BE2C (cell line): ENCODE results near the gene PITPNC1.

ENCODE experiments used
- DNase-seq: peaks from one replicate; pipeline ENCODE4 v3.0.0-alpha.2; 2020
- H3K27me3 ChIP-seq: fragments of 250-450 bp; sonication (Bioruptor Pico); 2 replicates; pipeline ENCODE4 v1.5.1; 2020; ENCODE audit warnings: mild to moderate bottlenecking
- H3K36me3 ChIP-seq: fragments of 250-450 bp; sonication (Bioruptor Pico); 2 replicates; pipeline ENCODE4 v1.5.1; 2020; ENCODE audit warnings: mild to moderate bottlenecking
- H3K4me1 ChIP-seq: fragments of 250-450 bp; sonication (Bioruptor Pico); 2 replicates; pipeline ENCODE4 v1.5.1; 2020
- H3K4me3 ChIP-seq: 2 replicates; pipeline ENCODE4 v1.5.1; 2011; ENCODE audit warnings: low read depth, low read length
- H3K9me3 ChIP-seq: fragments of 250-450 bp; sonication (Bioruptor Pico); 2 replicates; pipeline ENCODE4 v1.5.1; 2020
- CTCF ChIP-seq: IDR thresholded peaks from 2 replicates; pipeline ENCODE4 v1.5.1; 2012; ENCODE audit warnings: mild to moderate bottlenecking, low read depth, low read length

The PITPNC1 gene

DNA sequence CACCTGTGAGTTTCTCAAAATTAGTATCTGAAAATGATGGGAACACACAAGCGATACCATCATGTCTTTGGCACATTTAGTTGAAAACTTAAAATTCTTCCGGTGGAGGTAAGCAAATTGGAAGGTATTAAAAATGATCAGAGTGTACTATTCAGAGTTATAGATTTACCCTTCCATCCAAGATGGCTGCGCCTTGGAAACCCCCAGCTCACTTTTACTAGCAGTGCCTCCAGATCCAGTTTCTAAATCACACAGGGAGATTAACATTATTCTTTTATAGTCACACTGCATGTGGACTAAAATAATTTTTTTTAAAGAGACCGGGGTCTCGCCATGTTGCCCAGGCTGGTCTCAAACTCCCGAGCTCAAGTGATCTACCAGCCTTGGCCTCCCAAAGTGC, 15.0 kb downstream of the PITPNC1 start:
- H3K4me1 ChIP-seq, result no peaks in the 10 kb centered on the region
- H3K27me3 ChIP-seq, result no peaks in the 10 kb centered on the region
- H3K36me3 ChIP-seq, result no peaks in the 10 kb centered on the region
- DNase-seq, result no peak
- no peak overlapping the region for H3K4me3 ChIP-seq
- no peak for TF ChIP-seq CTCF
- no peaks in the 10 kb centered on the region for H3K9me3 ChIP-seq

DNA sequence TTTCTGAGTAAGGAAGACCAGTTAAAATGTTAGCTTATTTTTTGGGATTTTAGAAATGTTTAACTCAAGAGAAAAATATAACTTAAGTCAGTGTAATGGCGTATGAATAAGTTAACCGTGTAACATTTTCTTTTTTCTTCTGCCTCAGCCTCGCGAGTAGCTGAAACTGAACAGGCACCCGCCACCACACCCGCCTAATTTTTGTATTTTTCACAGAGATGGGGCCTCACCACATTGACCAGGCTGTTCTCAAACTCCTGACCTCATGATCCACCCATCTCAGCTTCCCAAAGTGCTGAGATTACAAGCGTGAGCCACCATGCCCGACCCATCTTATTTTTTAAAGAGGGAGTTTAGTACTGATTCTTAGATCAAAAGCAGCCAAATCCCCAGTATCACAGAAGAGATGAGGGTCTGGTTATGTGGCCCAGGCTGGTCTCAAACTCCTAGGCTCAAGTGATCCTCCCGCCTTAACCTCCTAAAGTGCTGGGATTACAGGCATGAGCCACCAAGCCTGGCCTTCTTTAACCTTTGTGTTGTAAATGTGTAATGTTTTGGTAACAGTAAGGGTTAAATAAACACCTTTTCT, 16.8 kb downstream of the PITPNC1 start:
- Histone ChIP-seq H3K36me3 (no peaks in the 10 kb centered on the region), H3K4me3 (no peak overlapping the region), H3K27me3 (no peaks in the 10 kb centered on the region), H3K4me1 (no peaks in the 10 kb centered on the region), H3K9me3 (no peaks in the 10 kb centered on the region)
- no peak for TF ChIP-seq CTCF
- DNase-seq, result no peak

GRCh38 chr17:67399676-67400075, 22.6 kb downstream of the PITPNC1 start:
- Histone ChIP-seq H3K27me3 (no peaks in the 10 kb centered on the region), H3K9me3 (no peaks in the 10 kb centered on the region), H3K4me3 (no peak overlapping the region), H3K36me3 (no peaks in the 10 kb centered on the region), H3K4me1 (no peaks in the 10 kb centered on the region)
- no peak for TF ChIP-seq CTCF
- no peak for DNase-seq

- Histone ChIP-seq H3K27me3 (no peaks in the 10 kb centered on the region), H3K4me1 (no peaks in the 10 kb centered on the region), H3K9me3 (no peaks in the 10 kb centered on the region), H3K36me3 (no peaks in the 10 kb centered on the region), H3K4me3 (no peak overlapping the region)
- DNase-seq, result no peak
- TF ChIP-seq CTCF, result no peak
These were observed 23.1 kb downstream of the PITPNC1 start for GRCh38 chr17:67400193-67400592.

DNA sequence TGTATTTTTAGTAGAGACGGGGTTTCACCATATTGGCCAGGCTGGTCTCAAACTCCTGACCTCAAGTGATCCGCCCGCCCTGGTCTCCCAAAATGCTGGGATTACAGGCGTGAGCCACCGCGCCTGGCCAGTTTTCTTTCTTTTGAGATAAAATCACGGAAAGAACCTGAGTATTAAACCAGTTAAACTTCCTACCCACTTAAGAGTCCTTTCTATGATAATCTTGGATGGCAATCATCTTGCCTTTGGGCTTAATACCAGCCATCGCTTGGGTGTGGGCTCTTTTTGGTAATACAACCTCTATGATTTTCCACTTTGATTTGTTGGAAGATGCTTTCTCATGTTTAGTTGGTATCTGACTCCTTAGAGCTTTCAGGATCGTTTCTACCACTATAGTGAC, 24.0 kb downstream of the PITPNC1 start:
- Histone ChIP-seq H3K9me3 (no peaks in the 10 kb centered on the region), H3K4me1 (no peaks in the 10 kb centered on the region), H3K4me3 (no peak overlapping the region), H3K27me3 (no peaks in the 10 kb centered on the region), H3K36me3 (no peaks in the 10 kb centered on the region)
- no peak for DNase-seq
- no peak for TF ChIP-seq CTCF

- H3K4me1 ChIP-seq, result no peaks in the 10 kb centered on the region
- H3K9me3 ChIP-seq, result no peaks in the 10 kb centered on the region
- H3K27me3 ChIP-seq, result no peaks in the 10 kb centered on the region
- no peaks in the 10 kb centered on the region for H3K36me3 ChIP-seq
- TF ChIP-seq CTCF, result no peak
- DNase-seq, result no peak
- H3K4me3 ChIP-seq, result no peak overlapping the region
These were observed 24.8 kb downstream of the PITPNC1 start for GRCh38 chr17:67401598-67402504.
